Cardiac fibroblast (primary cell): ENCODE data around the gene NUP93.

Experiments
- DNase-seq, 2 donors: peaks; one replicate each; pipeline versions ENCODE4 v3.0.0 to v3.0.0-alpha.2; 2010; ENCODE audit warnings: low read depth in 2 of 2
- H3K4me3 ChIP-seq, 2 donors: replicated peaks in 1 of 2; 1 replicate in 1 of 2; 2 replicates in 1 of 2; pipeline ENCODE4 v1.5.1; 2011; ENCODE audit warnings: low read depth in 2 of 2, low read length in 2 of 2, mild to moderate bottlenecking in 2 of 2, moderate library complexity in 1 of 2
- CTCF ChIP-seq: IDR thresholded peaks from one replicate; pipeline ENCODE4 v1.5.1; 2011; ENCODE audit warnings: low read depth, mild to moderate bottlenecking, low read length, inconsistent platforms

The NUP93 gene

GRCh38 chr16:56764835-56765234 lies 34.9 kb downstream of the NUP93 start:
- H3K4me3 ChIP-seq: no peak overlapping the region
- no peak for TF ChIP-seq CTCF
- DNase-seq: no peak

- no peak overlapping the region for H3K4me3 ChIP-seq
- DNase-seq: no peak
- TF ChIP-seq CTCF: no peak
Measured at GRCh38 chr16:56765949-56766348, 36.0 kb downstream of the NUP93 start.

- DNase-seq: no peak
- no peak overlapping the region for H3K4me3 ChIP-seq
- TF ChIP-seq CTCF: no peak
Measured at GRCh38 chr16:56767024-56767423, 37.1 kb downstream of the NUP93 start.

GRCh38 chr16:56769677-56770076 lies 39.7 kb downstream of the NUP93 start:
- TF ChIP-seq CTCF: no peak
- no peak for DNase-seq
- H3K4me3 ChIP-seq: no peak overlapping the region

- no peak for TF ChIP-seq CTCF
- no peak overlapping the region for H3K4me3 ChIP-seq
- no peak for DNase-seq
Measured at GRCh38 chr16:56771558-56772279, 41.8 kb downstream of the NUP93 start.

GRCh38 chr16:56773532-56773931 lies 43.6 kb downstream of the NUP93 start:
- no peak for DNase-seq
- H3K4me3 ChIP-seq: no peak overlapping the region
- TF ChIP-seq CTCF: no peak

GRCh38 chr16:56774016-56774680 lies 44.2 kb downstream of the NUP93 start:
- H3K4me3 ChIP-seq: no peak overlapping the region
- no peak for TF ChIP-seq CTCF
- no peak for DNase-seq
